Measurements from ENCODE around the gene NFIA.

The NFIA gene

GRCh38 chr1:61348025-61348665 lies 265.8 kb downstream of the NFIA start:
- DNase-seq, result no peak

DNA sequence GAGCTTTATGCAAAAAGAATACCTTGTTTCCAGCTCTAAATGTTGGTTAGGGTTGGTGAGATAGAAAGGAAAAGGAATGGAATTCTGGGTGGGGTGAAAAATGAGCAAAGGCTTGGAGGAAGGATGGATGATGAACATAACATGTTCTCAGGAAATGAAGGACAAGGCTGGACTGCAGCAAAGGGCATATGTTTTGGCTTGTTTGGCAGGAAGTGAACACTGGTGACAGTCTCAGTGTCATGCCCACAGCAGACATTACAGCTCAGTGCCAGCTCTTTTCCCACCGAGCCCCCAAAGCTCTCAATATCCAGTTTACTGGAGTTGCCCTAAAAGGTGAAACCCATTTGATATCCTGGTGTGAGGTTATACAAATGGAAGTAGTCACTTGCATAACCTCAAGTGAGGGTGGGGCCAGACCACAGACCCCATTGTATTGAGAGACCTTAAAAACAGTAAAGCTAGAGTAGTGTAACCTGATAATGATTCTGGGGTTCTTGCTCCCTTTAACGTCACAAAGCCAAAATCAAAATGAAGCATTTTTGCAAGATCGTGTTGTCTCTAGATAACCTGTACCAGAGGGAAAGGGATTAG lies 270.6 kb downstream of the NFIA start:
- DNase-seq, result no peak

DNA sequence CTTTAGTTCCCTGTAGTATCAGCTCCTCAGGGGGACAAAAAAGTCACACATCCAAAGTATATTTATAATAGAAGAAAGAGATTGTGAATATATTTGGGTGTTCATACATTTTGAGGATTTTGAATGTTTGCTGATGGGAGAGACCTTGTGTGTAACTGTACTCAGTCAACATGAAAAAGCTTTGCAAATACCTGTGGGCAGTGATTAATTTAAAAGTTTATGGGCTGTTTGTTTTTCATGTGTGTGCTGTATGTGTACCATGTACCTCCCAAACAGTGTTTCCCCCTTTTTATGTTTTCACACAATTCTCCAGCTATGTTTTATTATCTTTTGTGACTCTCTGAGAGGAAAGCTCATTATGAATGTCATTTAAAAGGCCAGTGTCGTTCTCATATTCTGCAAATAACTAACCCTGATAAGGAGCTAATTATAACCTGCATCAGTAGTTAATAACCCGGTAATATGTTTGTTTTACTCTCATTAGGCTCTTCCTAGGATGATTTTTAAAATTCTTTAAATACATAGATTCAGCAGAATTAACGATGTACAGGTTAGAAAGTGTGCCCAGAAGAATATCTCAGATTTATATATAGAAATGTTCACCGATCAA lies 271.5 kb downstream of the NFIA start:
- no peak for DNase-seq

- DNase-seq, result no peak
Observed at GRCh38 chr1:61356016-61356415, 273.7 kb downstream of the NFIA start.

- no peak for DNase-seq
Observed at GRCh38 chr1:61356995-61357394, 274.6 kb downstream of the NFIA start.

DNA sequence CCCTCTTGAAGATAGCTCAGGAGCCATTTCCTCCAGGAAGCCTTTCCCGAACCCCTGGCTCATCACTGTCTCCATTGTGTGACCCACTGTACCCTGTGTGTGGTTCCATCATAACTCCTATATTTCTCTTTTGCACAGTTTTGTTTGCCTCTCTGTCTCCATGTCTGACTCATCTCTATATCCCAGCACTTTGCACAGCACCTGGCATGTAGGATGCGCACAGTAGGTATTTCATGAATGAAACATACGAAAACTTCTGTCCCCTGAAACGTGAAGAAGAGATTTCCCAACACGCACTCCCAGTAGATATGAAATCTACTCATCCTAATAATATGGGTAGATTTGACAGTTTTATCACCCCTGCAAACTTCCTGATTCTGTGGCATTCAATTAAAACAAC lies 275.2 kb downstream of the NFIA start:
- DNase-seq, result no peak

- DNase-seq, result no peak
Observed at GRCh38 chr1:61358770-61359455, 276.6 kb downstream of the NFIA start.

DNA sequence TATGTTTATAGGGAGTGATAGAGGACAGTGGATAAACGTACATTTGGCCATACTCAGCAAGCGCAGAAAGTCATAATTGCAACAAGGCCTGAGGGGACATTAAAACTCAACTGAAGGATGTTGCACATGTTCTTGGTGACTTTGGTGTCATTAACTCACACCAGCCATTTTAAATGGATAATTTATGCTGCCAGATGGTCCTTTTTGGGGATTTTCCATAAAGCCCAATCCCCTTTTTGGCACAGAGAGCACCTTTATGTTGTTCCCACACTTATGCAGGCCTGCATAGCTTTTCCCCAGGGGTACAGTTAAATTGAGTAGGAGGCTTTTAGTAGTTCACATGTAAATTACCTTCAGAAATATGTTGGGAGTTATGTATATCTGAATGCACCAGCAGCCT lies 279.6 kb downstream of the NFIA start:
- no peak for DNase-seq

GRCh38 chr1:61362351-61362750 lies 280.0 kb downstream of the NFIA start:
- no peak for DNase-seq

DNA sequence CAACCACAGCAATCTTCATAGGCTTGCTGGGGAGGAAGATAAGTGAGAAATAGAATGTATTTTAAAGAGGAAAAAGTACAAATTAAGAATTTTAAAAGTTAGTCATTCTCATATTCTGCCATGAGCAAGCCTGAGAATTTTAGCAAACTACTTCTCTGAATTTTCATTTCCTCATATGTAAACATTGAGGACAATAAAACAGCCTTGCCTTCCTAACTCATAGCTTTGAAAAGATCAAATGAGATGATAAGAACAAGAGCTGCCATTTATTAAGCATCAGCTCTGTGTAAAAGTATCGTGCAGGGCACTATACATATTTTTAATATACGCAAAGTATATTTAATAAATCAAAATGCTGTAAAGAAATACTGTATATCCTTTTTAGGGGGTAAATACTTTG lies 286.0 kb downstream of the NFIA start:
- DNase-seq, result no peak

DNA sequence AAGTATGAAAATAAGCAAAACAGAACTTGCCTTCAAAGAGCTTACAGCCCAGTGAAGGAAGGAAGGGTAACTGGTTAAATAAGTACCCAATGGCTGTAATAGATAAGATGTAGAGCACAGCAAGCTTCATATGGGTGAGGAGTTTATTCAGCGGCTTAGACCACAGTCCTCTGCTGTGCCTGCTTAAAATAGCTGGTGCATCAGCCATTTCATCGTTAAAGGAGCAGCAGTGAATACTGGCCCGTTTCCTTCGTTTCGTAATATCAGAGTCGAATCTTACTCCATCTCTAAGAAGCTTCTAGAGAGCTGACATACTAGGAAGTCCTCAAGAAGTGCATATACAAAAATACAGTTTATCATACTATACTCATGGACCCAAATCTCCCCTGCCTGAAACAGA lies 286.5 kb downstream of the NFIA start:
- DNase-seq, result no peak

DNA sequence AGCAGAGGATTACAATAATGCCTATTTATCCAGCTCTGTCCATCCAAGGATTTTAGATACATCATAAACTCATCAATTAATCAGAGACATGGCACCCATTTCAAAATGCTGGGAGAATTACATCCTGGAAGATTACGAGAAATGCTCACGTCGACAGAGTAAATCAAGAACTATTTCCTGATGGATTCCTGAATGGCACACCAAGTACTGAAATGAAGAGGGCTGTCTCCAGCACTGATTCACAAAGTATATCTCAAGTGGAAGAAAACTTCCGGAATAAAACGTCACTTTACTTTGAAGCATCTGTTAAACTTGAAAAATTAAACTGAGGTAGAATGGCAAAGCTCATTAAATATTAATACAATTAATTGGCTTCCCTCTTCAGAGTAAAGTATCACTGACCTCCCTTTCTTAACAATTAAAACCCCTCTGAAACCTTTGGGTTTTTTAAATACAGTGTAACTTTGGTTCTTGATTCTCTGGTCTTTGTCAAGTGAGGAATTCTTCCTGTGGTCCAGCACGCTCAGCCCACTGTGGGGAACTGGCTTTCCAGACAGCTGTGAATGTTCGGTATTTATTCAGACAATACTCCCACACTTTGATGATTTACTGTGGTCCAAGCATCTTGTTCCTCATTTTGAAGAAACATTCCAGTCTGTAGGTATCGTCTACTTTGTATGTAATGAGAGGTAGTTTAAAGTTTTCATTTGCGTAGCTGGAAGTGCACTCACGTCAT lies 288.0 kb downstream of the NFIA start:
- DNase-seq, result no peak

DNA sequence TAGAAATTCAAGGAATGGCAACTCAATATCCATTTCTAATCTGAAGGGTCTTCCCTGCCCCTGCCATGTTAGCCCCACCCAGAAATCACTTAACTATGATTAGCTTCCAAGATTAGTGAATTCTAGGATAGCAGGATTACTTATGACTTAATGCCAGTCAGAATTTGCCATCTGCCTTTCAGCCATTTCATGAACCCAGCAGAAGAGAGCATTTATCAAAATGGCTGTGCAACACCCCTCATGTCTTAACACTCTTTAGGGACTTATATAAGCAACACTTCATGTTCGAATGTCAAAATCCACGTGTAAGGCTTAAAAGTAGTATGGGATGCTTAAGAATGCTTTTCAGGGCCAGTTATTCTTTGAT lies 288.5 kb downstream of the NFIA start:
- no peak for DNase-seq

GRCh38 chr1:61372944-61373343 lies 290.6 kb downstream of the NFIA start:
- no peak for DNase-seq

- no peak for DNase-seq
Observed at GRCh38 chr1:61374156-61374555, 291.8 kb downstream of the NFIA start.

GRCh38 chr1:61375082-61375880 lies 292.9 kb downstream of the NFIA start:
- no peak for DNase-seq

DNA sequence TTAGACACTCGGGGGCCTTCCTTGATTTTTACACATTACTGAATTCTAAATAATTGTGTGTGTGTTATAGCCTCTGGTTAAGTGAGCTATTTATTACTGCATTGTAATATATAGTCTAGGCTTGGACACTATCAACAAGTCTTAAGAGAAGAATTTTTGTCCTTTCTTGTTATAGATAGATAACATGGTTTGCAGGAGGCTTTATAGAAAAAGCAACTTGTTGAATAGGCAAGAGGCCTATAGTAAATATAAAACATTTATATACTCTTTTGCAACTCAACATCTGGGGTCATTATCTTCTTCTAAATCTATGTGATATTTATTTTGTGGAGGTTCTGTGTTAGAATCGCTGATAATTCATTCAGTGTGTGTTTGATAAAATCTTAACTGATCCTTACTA lies 293.8 kb downstream of the NFIA start:
- no peak for DNase-seq

DNA sequence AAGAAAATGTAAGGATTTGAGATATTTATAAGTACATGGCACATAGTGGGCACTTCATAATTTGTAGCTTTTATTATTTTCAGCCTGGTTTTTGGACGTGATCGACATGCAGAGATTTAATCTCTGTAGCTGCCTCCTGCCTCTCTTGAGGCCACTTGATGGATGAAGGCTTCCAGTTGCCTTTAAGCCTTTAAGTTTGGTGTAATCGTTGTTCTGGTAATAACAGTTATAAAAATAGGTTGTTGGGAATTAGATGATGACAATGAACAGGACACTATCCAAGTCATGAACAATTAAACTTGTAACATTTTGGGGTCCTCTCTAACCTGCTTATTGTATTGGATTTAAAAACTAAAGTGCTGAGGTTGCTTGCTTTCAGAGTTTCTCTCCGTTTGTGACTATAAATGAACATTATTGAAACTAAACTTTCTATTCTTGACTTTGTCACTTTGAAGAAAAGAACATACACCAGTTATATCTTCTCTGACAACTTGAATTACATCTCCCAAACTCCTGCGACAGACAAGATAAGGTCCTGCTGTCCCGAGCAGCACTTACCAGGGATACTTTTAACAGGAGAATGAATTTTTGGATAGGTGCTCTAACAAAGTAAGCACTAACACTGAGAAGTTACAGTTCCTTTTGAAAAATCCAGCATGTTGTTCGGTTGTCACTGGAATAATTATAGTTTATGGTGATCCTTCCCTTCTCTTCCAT lies 295.0 kb downstream of the NFIA start:
- DNase-seq, result no peak

DNA sequence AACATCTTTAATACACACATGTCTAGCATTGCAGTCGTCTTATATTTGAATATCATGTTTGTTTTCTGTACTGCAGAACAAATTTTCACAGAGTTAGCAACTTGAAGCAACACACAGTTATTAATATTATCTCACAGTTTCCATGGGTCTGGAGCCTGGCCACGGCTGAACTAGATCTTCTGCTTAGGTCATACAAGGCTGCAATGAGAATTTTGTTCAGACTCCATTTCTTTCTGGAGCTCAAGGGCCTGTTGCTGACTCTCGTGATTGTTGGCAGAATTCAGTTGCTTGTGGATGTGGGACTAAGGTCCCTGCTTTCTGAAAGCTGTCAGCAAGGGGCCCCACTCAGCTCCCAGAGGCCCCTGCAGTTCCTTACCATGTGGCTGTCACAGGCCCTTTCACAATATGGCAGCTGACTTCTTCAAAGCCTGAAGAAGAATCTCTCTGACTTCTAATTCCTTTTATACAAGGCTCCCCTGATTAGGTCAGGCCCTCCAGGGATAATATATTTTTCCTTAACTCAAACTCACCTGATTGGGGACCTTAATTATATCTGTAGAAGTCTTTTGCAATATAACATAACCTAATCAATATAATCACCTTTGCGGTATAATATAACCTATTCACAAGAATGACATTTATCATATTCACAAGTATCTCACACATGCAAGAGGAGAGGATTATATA lies 296.3 kb downstream of the NFIA start:
- no peak for DNase-seq

DNA sequence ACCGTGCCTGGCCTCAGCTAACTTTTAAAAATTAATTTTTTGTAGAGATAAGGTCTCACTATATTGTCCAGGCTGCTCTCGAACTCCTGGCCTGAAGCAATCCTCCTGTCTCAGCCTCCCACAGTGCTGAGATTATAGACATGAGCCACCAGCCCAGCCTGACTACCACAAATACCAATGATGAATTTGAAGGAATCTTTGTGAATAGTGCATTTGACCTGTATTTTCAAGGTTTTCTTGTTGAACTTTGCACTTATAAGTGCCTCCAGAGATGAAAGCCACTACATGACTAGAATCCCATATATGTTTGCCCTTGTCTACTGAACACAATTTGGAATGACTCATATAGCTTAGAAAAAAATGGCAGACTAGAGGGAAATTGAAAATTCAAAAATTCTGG lies 297.3 kb downstream of the NFIA start:
- no peak for DNase-seq

GRCh38 chr1:61380561-61380960 lies 298.2 kb downstream of the NFIA start:
- DNase-seq, result no peak
